H9 (cell line): ENCODE data around the gene SSNA1. TPM values are rescaled to one million over a fixed set of nuclear protein-coding genes. Genes with fewer than 3 reads are reported as not detected.

ENCODE experiments used
- DNase-seq: peaks from one replicate; pipeline ENCODE4 v3.0.0-alpha.2; 2017
- H2AFZ ChIP-seq: one replicate; pipeline ENCODE4 v1.6.1; 2013; ENCODE audit warnings: mild to moderate bottlenecking, low read length, control low read depth, moderate library complexity
- H2AK5ac ChIP-seq: 2 replicates; pipeline ENCODE4 v1.6.1; 2013; ENCODE audit warnings: low read length, control low read depth, mixed read lengths; ENCODE audit not compliant: insufficient read length
- H2BK120ac ChIP-seq: one replicate; pipeline ENCODE4 v1.6.1; 2013; ENCODE audit warnings: low read depth, mild to moderate bottlenecking, low read length, control low read depth, inconsistent platforms; ENCODE audit not compliant: poor library complexity, severe bottlenecking
- H2BK12ac ChIP-seq: 2 replicates; pipeline ENCODE4 v1.6.1; 2013; ENCODE audit warnings: low read length, control low read depth, mixed read lengths, low read depth; ENCODE audit not compliant: insufficient read length
- H2BK15ac ChIP-seq: 2 replicates; pipeline ENCODE4 v1.6.1; 2013; ENCODE audit warnings: low read depth, low read length, control low read depth
- H2BK20ac ChIP-seq: one replicate; pipeline ENCODE4 v1.6.1; 2013; ENCODE audit warnings: low read depth, mild to moderate bottlenecking, low read length, control low read depth, inconsistent platforms; ENCODE audit not compliant: poor library complexity, severe bottlenecking
- H2BK5ac ChIP-seq: 2 replicates; pipeline ENCODE4 v1.6.1; 2013; ENCODE audit warnings: low read length, control low read depth, mixed read lengths; ENCODE audit not compliant: insufficient read length
- H3K14ac ChIP-seq: 2 replicates; pipeline ENCODE4 v1.6.1; 2013; ENCODE audit warnings: low read length, control low read depth; ENCODE audit not compliant: insufficient read depth
- H3K18ac ChIP-seq: 2 replicates; pipeline ENCODE4 v1.6.1; 2013; ENCODE audit warnings: low read depth, mild to moderate bottlenecking, mixed read lengths, low read length, control low read depth; ENCODE audit not compliant: insufficient read length
- H3K23ac ChIP-seq: 2 replicates; pipeline ENCODE4 v1.6.1; 2013; ENCODE audit warnings: low read length, control low read depth, mixed read lengths, low read depth; ENCODE audit not compliant: insufficient read length
- H3K23me2 ChIP-seq: 2 replicates; pipeline ENCODE4 v1.6.1; 2013; ENCODE audit warnings: low read depth, mild to moderate bottlenecking, mixed read lengths, low read length, control low read depth; ENCODE audit not compliant: insufficient read length, poor library complexity, severe bottlenecking
- H3K27ac ChIP-seq: 2 replicates; pipeline ENCODE4 v1.5.1; 2013; ENCODE audit warnings: low read length, control low read depth, mixed read lengths, low read depth; ENCODE audit not compliant: insufficient read length
- H3K27me3 ChIP-seq: 2 replicates; pipeline ENCODE4 v1.6.1; 2013; ENCODE audit warnings: low read length, control low read depth, inconsistent platforms; ENCODE audit not compliant: insufficient read depth
- H3K4ac ChIP-seq: 2 replicates; pipeline ENCODE4 v1.6.1; 2013; ENCODE audit warnings: low read depth, mild to moderate bottlenecking, control low read depth, inconsistent platforms, low read length, moderate library complexity
- H3K4me1 ChIP-seq: 2 replicates; pipeline ENCODE4 v1.6.1; 2013; ENCODE audit warnings: low read length, control low read depth, inconsistent platforms; ENCODE audit not compliant: insufficient read depth
- H3K4me2 ChIP-seq: 2 replicates; pipeline ENCODE4 v1.6.1; 2013; ENCODE audit warnings: low read length, control low read depth, mixed read lengths; ENCODE audit not compliant: insufficient read length, insufficient read depth
- H3K56ac ChIP-seq: 2 replicates; pipeline ENCODE4 v1.6.1; 2013; ENCODE audit warnings: low read depth, mild to moderate bottlenecking, mixed read lengths, low read length, control low read depth; ENCODE audit not compliant: insufficient read length
- H3K79me1 ChIP-seq: 2 replicates; pipeline ENCODE4 v1.6.1; 2013; ENCODE audit warnings: low read depth, mild to moderate bottlenecking, moderate library complexity, low read length, control low read depth, inconsistent platforms; ENCODE audit not compliant: insufficient read depth, poor library complexity, severe bottlenecking
- H3K79me2 ChIP-seq: 2 replicates; pipeline ENCODE4 v1.6.1; 2013; ENCODE audit warnings: low read length, control low read depth, inconsistent platforms; ENCODE audit not compliant: insufficient read depth
- H3K9ac ChIP-seq: 2 replicates; pipeline ENCODE4 v1.6.1; 2013; ENCODE audit warnings: low read length, control low read depth, mixed read lengths; ENCODE audit not compliant: insufficient read length; ENCODE audit errors: extremely low read depth
- H3K9me3 ChIP-seq: one replicate; pipeline ENCODE4 v1.6.1; 2013; ENCODE audit warnings: low read depth, low read length, inconsistent platforms; ENCODE audit not compliant: control insufficient read depth
- H3T11ph ChIP-seq: one replicate; pipeline ENCODE4 v1.6.1; 2013; ENCODE audit warnings: mild to moderate bottlenecking, low read length, control low read depth, inconsistent platforms
- H4K20me1 ChIP-seq: one replicate; pipeline ENCODE4 v1.6.1; 2013; ENCODE audit not compliant: control insufficient read depth, insufficient read length, insufficient read depth
- H4K5ac ChIP-seq: 2 replicates; pipeline ENCODE4 v1.6.1; 2013; ENCODE audit warnings: low read depth, mild to moderate bottlenecking, mixed read lengths, low read length, control low read depth; ENCODE audit not compliant: insufficient read length
- H4K8ac ChIP-seq: replicated peaks from 2 replicates; pipeline ENCODE4 v1.6.1; 2013; ENCODE audit warnings: low read length, control low read depth, mixed read lengths, low read depth; ENCODE audit not compliant: insufficient read length
- H4K91ac ChIP-seq: 2 replicates; pipeline ENCODE4 v1.6.1; 2013; ENCODE audit warnings: low read depth, mild to moderate bottlenecking, moderate library complexity, mixed read lengths, low read length, control low read depth; ENCODE audit not compliant: insufficient read length
- H3K27ac Mint-ChIP-seq, 3 experiments: 2 replicates in 2 of 3; 3 replicates in 1 of 3; pipeline ENCODE4 v1.8.0; 2020 to 2021; ENCODE audit warnings: mixed read lengths in 3 of 3, mild to moderate bottlenecking in 1 of 3, moderate library complexity in 1 of 3
- H3K27me3 Mint-ChIP-seq: 2 replicates; pipeline ENCODE4 v1.8.0; 2021; ENCODE audit warnings: low read depth, mild to moderate bottlenecking, moderate library complexity, mixed read lengths
- H3K36me3 Mint-ChIP-seq, 3 experiments: 2 replicates in 2 of 3; 3 replicates in 1 of 3; pipeline ENCODE4 v1.8.0; 2020 to 2021; ENCODE audit warnings: low read depth in 3 of 3, mixed read lengths in 3 of 3; ENCODE audit not compliant: insufficient read depth in 1 of 3
- H3K4me1 Mint-ChIP-seq, 2 experiments: 2 replicates each; pipeline ENCODE4 v1.8.0; 2020; ENCODE audit warnings: mixed read lengths in 2 of 2
- H3K4me3 Mint-ChIP-seq, 2 experiments: 2 replicates in 1 of 2; 3 replicates in 1 of 2; pipeline ENCODE4 v1.8.0; 2020 to 2021; ENCODE audit warnings: mild to moderate bottlenecking in 2 of 2, mixed read lengths in 2 of 2, moderate library complexity in 1 of 2
- H3K9me3 Mint-ChIP-seq, 2 experiments: 2 replicates in 1 of 2; 3 replicates in 1 of 2; pipeline ENCODE4 v1.8.0; 2020; ENCODE audit warnings: mild to moderate bottlenecking in 2 of 2, mixed read lengths in 2 of 2, moderate library complexity in 1 of 2
- CTCF ChIP-seq: fragments of 200-600 bp; sonication (generic); conservative IDR thresholded peaks from 3 replicates; pipeline ENCODE4 v1.8.0; 2021; ENCODE audit warnings: antibody characterized with exemption, mild to moderate bottlenecking
- WGBS: extraction: QIAGEN DNeasy Blood & Tissue Kit; methylation state at CpG from one replicate; pipeline ENCODE4 v1.1.7; 2013; ENCODE audit warnings: missing lambda C conversion rate, low lambda C conversion rate, mixed read lengths; ENCODE audit not compliant: insufficient read length; ENCODE audit errors: extremely low coverage; 5-methylcytosine and 5-hydroxymethylcytosine counted together
- total RNA-seq: library from RNA; stranded (reverse); gene quantifications from 2 replicates; pipeline ENCODE4 v1.2.1, GENCODE V29; 2021

Gene SSNA1
- total RNA-seq, 1 experiment from 2014 or later = 69.2 TPM

GRCh38 chr9:137191245-137191644 is 2.8 kb downstream of the SSNA1 start:
- Histone ChIP-seq H3K23ac (no peak overlapping the region), H3K79me2 (peaks cover 10% of the 10 kb centered on the region; the same call in 1 of the 2 replicates), H2BK20ac (no peak overlapping the region), H2AK5ac (no peak overlapping the region), H3K4ac (no peak overlapping the region), H2BK12ac (no peak overlapping the region), H4K20me1 (no peaks in the 10 kb centered on the region), H3K56ac (no peak overlapping the region), H4K8ac (no peak overlapping the region), H3K23me2 (peaks cover 13% of the 10 kb centered on the region), H3K4me1 (peaks cover 5% of the 10 kb centered on the region; the same call in 1 of the 2 replicates), H4K5ac (no peak overlapping the region), H3K79me1 (peaks cover 6% of the 10 kb centered on the region), H3T11ph (no peak overlapping the region), H3K9ac (no peak overlapping the region), H3K4me2 (no peak overlapping the region), H2BK15ac (no peak overlapping the region), H2BK120ac (no peak overlapping the region), H3K27ac (no peak overlapping the region), H3K18ac (no peak overlapping the region), H3K9me3 (no peaks in the 10 kb centered on the region), H4K91ac (no peak overlapping the region), H2BK5ac (no peak overlapping the region), H2AFZ (no peak overlapping the region), H3K27me3 (no peaks in the 10 kb centered on the region), H3K14ac (no peak overlapping the region)
- H3K36me3 Mint-ChIP-seq = peaks cover 7 to 29% (median 20%) of the 10 kb centered on the region in 3 experiments; a peak in 6 of 7 replicates
- H3K4me3 Mint-ChIP-seq = peak overlapping the region in 1 of 2 experiments; percentile 72; a peak in 2 of 5 replicates
- H3K27ac Mint-ChIP-seq = no peak overlapping the region
- peaks cover 22 to 30% of the 10 kb centered on the region in 2 experiments for H3K4me1 Mint-ChIP-seq
- no CpG with 5 or more reads among the region's 3 CpGs for WGBS
- no peak for DNase-seq
- no peaks in the 10 kb centered on the region for H3K9me3 Mint-ChIP-seq
- TF ChIP-seq CTCF = no peak
- no peaks in the 10 kb centered on the region for H3K27me3 Mint-ChIP-seq
